Calu3 (cell line): ENCODE results near the gene CLEC17A. TPM values are rescaled to one million over a fixed set of nuclear protein-coding genes. Genes with fewer than 3 reads are reported as not detected.

Source experiments
- BruUV-seq: library from RNA; stranded (reverse); fragments of 400-500 nt; replicated peaks from 2 replicates; lab custom pipeline; 2021; lab: Mats Ljungman, UMichigan
- CTCF ChIA-PET: fragments of 300-600 bp; sonication (Branson Sonifier 250); formaldehyde crosslinking; loops from one replicate; lab custom pipeline; 2022; ENCODE audit warnings: antibody characterized with exemption; lab: Charles Lee
- DNase-seq: peaks from one replicate; pipeline ENCODE4 v3.0.0; 2022
- H3K27ac Mint-ChIP-seq: one replicate; pipeline ENCODE4 v1.8.0; 2022; ENCODE audit warnings: mixed read lengths; ENCODE audit not compliant: unreplicated experiment
- H3K27me3 Mint-ChIP-seq: one replicate; pipeline ENCODE4 v1.8.0; 2022; ENCODE audit warnings: mixed read lengths; ENCODE audit not compliant: unreplicated experiment
- H3K36me3 Mint-ChIP-seq: one replicate; pipeline ENCODE4 v1.8.0; 2022; ENCODE audit warnings: mild to moderate bottlenecking, moderate library complexity, mixed read lengths; ENCODE audit not compliant: insufficient read depth, unreplicated experiment
- H3K4me1 Mint-ChIP-seq: one replicate; pipeline ENCODE4 v1.8.0; 2022; ENCODE audit warnings: mild to moderate bottlenecking, low read depth, mixed read lengths; ENCODE audit not compliant: unreplicated experiment
- H3K4me3 Mint-ChIP-seq: one replicate; pipeline ENCODE4 v1.8.0; 2022; ENCODE audit warnings: mild to moderate bottlenecking, low read depth, moderate library complexity, mixed read lengths; ENCODE audit not compliant: unreplicated experiment
- H3K9me3 Mint-ChIP-seq: one replicate; pipeline ENCODE4 v1.8.0; 2022; ENCODE audit warnings: low read depth, mixed read lengths; ENCODE audit not compliant: unreplicated experiment
- intact Hi-C: fragments of 100-400 bp; cut with micrococcal nuclease; formaldehyde crosslinking; loops from one replicate; pipeline ENCODE4 v1.10.0; 2022; ENCODE audit not compliant: unreplicated experiment
- total RNA-seq: library from RNA; stranded (reverse); gene quantifications from 2 replicates; pipeline ENCODE4 v1.2.3, GENCODE V29; 2022
- TF ChIP-seq, protein P1 (sequence below): fragments of 200-600 bp; IDR thresholded peaks from one replicate; pipeline ENCODE4 v1.8.0; 2022; ENCODE audit warnings: antibody characterized with exemption; ENCODE audit not compliant: unreplicated experiment

Gene CLEC17A
- total RNA-seq, 1 experiment from 2014 or later, result not detected

DNA sequence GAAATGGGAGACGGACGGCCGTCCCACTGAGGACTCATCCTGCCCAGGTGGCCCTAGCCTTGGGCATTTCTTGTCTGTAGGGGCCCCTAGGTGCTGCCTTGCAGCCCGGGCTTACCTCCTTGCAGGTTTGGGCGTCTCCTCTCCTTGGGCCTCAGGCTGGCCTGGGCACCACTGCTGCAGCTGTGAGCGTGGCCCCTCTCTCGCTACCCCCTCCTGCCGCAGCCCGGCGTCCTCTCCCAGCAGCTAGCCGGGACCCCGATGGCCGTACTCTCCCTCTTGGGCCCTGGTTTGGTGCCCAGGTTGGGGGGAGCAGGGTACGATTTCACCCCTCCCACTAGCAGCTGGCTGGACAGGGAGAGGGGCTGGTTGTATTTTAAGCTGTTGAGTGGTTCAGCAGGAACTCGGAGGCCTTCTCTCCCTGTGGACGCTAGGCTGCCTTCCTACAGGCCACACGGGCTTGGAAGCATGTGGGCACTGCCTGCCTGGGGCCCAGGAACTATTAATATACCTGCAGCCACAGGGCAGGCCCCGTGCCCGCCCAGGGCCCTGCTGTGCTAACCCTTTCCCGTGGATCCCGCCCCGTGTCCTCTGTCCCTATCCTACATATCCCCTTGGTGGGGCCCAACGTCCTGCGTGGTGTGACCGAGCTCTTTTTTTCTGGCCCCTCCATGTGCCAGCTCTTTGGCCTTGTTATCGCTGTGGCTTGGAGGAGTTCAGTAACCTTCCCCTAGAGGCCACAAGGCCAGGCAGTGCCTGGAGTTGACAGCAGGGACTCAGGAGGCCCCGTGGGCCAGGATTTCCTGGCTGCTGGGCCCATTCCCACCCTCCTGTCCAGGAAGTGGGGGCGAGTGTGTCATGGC, 22.7 kb upstream of the CLEC17A start:
- intact Hi-C loops, result no loop called here
- CTCF ChIA-PET, result no interaction called here
- H3K27ac Mint-ChIP-seq, result no peak overlapping the region
- TF ChIP-seq, protein P1, sequence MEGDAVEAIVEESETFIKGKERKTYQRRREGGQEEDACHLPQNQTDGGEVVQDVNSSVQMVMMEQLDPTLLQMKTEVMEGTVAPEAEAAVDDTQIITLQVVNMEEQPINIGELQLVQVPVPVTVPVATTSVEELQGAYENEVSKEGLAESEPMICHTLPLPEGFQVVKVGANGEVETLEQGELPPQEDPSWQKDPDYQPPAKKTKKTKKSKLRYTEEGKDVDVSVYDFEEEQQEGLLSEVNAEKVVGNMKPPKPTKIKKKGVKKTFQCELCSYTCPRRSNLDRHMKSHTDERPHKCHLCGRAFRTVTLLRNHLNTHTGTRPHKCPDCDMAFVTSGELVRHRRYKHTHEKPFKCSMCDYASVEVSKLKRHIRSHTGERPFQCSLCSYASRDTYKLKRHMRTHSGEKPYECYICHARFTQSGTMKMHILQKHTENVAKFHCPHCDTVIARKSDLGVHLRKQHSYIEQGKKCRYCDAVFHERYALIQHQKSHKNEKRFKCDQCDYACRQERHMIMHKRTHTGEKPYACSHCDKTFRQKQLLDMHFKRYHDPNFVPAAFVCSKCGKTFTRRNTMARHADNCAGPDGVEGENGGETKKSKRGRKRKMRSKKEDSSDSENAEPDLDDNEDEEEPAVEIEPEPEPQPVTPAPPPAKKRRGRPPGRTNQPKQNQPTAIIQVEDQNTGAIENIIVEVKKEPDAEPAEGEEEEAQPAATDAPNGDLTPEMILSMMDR, result no peak
- no peak overlapping the region for H3K4me3 Mint-ChIP-seq
- no peak for DNase-seq
- no peaks in the 10 kb centered on the region for H3K4me1 Mint-ChIP-seq
- BruUV-seq, result no TSS peak
- H3K9me3 Mint-ChIP-seq, result no peaks in the 10 kb centered on the region
- no peaks in the 10 kb centered on the region for H3K27me3 Mint-ChIP-seq
- peaks cover 10% of the 10 kb centered on the region for H3K36me3 Mint-ChIP-seq

GRCh38 chr19:14560776-14561108, 22.1 kb upstream of the CLEC17A start:
- no peaks in the 10 kb centered on the region for H3K4me1 Mint-ChIP-seq
- no TSS peak for BruUV-seq
- peaks cover 9% of the 10 kb centered on the region for H3K36me3 Mint-ChIP-seq
- H3K27me3 Mint-ChIP-seq, result no peaks in the 10 kb centered on the region
- CTCF ChIA-PET, result no interaction called here
- intact Hi-C loops, result no loop called here
- no peaks in the 10 kb centered on the region for H3K9me3 Mint-ChIP-seq
- no peak overlapping the region for H3K27ac Mint-ChIP-seq
- no peak for DNase-seq
- H3K4me3 Mint-ChIP-seq, result no peak overlapping the region
- TF ChIP-seq, protein P1, result no peak

DNA sequence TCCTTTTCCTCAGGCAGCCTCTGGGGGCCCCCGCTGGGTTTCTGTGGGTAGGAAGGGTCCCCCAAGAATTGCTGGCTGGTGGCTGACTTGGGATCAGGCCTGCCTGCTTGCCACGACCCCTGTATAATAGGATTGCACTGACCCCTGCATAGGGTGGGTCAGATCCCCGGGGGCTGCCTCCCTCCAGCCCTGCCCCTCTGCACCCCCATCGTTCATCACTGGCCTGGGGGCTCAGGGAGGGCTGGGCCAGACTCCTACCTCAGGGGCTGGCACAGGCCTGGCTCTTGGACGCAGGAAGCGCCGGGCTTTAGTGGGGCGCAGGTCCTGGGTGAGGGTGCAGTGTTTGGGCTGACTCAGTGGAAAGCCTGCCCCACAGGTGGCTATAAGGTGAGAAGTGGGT, 21.6 kb upstream of the CLEC17A start:
- no peak for DNase-seq
- no peaks in the 10 kb centered on the region for H3K27me3 Mint-ChIP-seq
- no peaks in the 10 kb centered on the region for H3K9me3 Mint-ChIP-seq
- no peak overlapping the region for H3K27ac Mint-ChIP-seq
- CTCF ChIA-PET, result no interaction called here
- no TSS peak for BruUV-seq
- peaks cover 10% of the 10 kb centered on the region for H3K36me3 Mint-ChIP-seq
- intact Hi-C loops, result no loop called here
- TF ChIP-seq, protein P1, result no peak
- no peaks in the 10 kb centered on the region for H3K4me1 Mint-ChIP-seq
- no peak overlapping the region for H3K4me3 Mint-ChIP-seq

DNA sequence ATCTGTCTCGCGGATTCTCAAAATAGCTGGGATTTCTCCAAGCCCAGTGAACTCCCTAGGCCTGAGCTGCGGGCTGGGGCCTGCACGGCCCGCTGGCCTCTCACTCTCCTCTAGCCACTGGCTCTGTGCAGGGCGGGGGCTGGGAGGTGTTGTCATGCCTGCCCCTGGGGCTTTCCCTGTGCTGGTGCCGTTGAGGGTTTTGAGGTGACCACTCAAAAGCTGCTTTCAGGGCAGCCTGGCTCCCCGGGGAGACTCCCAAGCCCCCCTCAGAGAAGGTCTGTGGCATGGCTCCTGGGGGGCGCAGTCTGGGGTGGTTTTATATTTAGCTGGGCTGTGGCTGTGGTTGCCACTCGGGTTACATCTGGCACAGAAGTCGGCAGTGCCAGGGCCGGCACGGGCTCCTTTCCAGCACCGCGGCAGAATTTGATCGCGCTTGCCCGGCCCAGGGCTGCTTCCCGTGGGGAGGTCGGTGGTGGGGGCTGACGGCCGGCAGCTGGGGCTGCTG, 21.0 kb upstream of the CLEC17A start:
- Mint-ChIP-seq H3K4me3 (no peak overlapping the region), H3K4me1 (no peaks in the 10 kb centered on the region), H3K27me3 (no peaks in the 10 kb centered on the region), H3K9me3 (no peaks in the 10 kb centered on the region), H3K36me3 (peaks cover 11% of the 10 kb centered on the region), H3K27ac (no peak overlapping the region)
- BruUV-seq, result no TSS peak
- DNase-seq, result no peak
- intact Hi-C loops, result no loop called here
- CTCF ChIA-PET, result no interaction called here
- TF ChIP-seq, protein P1, result no peak
